GM18526 (cell line): ENCODE results near the gene SLC2A1.

Source experiments
- POLR2A ChIP-seq: IDR thresholded peaks from 3 replicates; pipeline ENCODE4 v1.6.1; 2011; ENCODE audit not compliant: insufficient read length; ENCODE audit errors: extremely low read depth

SLC2A1 gene

GRCh38 chr1:42990757-42991346 lies 32.2 kb upstream of the SLC2A1 start:
- TF ChIP-seq POLR2A, result no peak

DNA sequence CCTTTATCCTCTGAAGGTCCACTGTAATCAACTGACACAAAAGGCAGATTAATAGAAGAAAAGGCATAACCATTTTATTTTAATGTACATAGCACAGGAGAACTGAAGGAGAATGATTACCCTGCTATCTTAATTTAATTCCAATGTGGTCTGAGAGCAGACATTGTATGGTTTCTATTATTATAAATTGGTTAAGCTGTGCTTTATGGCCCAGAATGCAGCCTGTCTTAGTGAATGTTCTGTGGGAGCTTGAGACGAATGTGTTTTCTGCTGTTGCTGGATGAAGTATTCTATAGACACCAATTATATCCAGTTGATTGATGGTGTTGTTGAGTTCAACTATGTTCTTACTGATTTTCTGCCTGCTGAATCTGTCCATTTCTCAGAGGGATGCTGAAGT lies 25.0 kb upstream of the SLC2A1 start:
- no peak for TF ChIP-seq POLR2A

- no peak for TF ChIP-seq POLR2A
Measured at GRCh38 chr1:42983253-42983652, 24.6 kb upstream of the SLC2A1 start.

DNA sequence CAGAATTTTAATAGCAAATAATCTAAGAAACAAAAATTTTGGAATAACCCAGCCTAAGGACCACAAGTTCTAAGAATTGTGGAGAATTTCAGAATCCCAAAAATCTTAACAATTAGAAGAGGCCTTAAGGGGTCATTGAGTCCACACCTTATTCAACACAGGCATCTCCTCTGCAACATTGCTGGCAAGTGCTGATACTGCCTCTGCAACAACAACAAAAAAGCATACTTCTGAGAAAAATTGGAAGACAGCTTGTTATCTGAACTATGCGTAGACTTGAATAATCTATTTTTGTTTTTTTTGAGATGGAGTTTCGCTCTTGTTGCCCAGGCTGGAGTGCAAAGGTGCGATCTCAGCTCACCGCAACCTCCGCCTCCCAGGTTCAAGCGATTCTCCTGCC lies 24.0 kb upstream of the SLC2A1 start:
- no peak for TF ChIP-seq POLR2A

GRCh38 chr1:42981871-42982270 lies 23.2 kb upstream of the SLC2A1 start:
- TF ChIP-seq POLR2A, result no peak

DNA sequence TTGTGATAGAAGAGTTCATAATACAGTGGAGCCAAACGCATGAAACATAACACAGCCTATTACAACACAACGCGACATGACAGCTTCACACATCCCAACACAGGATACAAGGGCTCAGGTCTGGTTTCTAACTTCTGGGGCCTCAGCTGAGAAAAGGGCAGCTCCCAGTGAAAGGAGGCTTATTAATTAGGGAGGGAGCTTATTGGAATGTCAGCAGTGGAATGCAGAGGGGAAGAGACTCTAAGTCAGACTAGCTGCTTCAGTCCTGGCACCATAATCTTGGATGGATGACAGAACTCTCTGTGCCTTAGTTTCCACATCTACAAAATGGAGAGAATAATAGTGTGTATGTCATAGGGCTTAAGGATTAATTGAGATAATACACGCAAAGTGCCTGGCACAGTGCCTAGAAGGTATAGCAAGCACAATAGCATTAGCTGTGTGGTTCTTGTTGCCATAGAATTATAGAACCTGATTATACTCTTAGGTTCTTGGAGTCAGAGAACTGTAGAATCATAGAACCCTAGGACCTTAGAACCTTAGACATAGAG lies 22.7 kb upstream of the SLC2A1 start:
- TF ChIP-seq POLR2A, result no peak

DNA sequence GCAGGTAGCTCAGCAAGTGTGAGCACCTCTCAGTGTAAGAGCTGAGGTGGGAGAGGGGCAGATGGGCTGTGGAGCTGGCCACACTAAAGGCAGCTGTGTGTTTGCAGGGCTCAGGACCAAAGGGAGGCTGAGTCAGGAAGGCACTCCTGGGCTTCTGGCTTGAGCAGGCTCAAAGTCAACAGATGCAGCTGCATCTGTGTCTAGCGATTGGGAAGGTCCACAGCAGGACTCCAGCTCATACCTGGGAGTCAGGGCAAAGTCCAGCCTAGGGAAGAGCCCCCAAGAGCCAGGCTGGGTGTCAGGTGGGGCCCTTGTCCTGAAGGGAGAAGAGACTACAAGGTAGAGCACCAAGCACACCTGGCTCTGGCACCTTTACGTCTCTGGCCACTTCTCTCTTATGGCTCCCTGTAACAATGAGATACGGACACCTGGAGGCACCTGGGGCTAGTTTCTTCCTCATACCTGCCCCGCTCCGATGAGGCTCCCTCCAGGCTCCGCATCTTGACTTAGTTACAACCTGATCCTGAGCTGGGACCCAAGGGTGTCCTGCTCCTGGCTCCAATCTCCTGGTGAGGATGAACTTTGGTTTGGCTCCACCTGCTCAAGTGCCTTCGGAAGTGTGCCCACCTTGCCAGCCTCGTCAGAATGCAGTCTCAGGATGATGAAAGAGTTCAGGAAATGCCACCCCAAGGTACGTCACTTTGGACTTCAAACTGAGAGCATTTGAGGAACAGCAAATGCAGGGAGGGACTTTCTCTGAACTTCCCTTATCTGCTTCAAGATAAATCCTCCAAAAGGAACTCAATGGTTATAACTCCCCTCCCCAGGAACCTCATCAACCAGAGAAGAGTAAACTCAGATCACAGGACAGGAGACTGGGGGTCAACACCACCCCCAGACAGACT lies 21.5 kb upstream of the SLC2A1 start:
- no peak for TF ChIP-seq POLR2A

GRCh38 chr1:42979036-42979430 lies 20.4 kb upstream of the SLC2A1 start:
- TF ChIP-seq POLR2A, result no peak

DNA sequence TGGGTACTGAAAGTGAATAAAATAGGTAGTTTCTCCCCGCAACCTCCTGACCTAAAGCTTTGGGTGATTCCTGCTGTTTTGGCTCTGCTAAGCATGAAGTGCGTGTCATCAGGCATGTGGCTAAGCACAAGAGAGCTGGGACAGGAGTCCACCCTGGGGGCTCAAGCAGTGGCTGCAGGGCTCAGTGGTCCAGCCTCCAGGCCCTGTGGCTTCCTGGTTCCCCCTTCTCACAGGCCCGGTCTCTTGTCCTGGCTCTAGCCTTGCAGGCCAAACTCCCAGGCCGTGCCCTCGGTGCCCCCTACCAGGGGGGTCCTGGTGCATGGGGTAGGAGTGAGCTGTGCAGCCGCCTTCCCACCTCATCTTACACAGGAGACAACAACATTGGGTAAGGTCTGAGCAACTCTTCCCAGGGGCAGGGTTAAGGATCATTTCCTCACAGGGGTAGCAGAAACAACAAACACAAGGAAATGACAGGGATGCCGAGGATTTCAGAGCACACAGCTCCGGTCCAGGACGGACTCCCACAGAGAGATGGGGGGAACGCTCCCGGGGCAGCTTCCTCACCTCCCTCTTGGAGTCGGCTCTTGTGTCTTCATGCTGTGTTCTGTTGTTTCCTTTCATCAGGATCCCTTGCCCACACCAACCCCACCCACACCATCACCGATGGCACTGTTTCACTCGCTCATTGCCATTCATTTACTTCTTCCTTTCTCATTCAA lies 19.8 kb upstream of the SLC2A1 start:
- TF ChIP-seq POLR2A, result no peak

DNA sequence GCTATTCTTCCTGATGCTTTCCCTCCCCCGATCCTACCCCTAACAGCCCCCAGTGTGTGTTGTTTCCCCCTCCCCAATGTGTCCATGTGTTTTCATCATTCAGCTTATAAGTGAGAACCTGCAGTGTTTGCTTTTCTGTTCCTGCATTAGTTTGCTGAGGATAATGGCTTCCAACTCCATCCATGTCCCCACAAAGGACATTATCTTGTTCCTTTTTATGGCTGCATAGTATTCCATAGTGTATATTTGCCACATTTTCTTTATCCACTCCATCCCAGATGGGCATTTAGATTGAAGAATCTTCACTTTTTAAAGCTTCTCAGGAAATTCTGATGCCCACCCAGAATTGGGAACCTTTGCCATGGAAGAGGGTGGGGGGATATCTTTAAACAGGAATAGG lies 19.0 kb upstream of the SLC2A1 start:
- no peak for TF ChIP-seq POLR2A

DNA sequence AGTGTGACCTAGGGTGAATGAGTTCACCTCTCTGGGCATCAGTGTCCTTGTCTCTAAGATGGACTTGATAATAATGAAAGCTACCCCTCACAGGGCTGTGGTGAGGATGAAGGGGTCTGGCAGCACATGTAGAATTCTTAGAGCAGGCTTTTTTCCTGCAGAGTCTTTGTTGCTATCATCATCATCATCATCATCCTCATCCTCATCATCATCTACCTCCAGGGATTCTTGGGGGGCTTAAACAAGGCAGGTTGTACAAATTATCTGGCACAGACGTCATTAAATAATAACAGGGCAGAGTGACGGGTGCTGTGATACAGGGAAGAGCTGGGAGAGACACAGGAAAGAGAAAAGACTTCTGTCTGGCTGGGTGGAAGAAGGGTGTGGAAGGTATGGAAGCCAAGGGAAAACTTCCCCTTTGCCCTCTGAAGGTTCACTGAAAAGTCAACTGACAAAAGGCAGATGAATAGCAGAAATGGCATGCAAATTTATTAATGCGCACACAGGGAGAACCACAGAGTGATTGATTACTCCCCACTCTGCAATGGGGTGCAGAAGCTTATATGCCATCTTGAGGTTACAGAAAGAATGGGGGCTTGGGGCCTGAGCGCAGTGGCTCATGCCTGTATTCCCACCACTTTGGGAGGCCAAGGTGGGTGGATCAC lies 17.0 kb upstream of the SLC2A1 start:
- no peak for TF ChIP-seq POLR2A

DNA sequence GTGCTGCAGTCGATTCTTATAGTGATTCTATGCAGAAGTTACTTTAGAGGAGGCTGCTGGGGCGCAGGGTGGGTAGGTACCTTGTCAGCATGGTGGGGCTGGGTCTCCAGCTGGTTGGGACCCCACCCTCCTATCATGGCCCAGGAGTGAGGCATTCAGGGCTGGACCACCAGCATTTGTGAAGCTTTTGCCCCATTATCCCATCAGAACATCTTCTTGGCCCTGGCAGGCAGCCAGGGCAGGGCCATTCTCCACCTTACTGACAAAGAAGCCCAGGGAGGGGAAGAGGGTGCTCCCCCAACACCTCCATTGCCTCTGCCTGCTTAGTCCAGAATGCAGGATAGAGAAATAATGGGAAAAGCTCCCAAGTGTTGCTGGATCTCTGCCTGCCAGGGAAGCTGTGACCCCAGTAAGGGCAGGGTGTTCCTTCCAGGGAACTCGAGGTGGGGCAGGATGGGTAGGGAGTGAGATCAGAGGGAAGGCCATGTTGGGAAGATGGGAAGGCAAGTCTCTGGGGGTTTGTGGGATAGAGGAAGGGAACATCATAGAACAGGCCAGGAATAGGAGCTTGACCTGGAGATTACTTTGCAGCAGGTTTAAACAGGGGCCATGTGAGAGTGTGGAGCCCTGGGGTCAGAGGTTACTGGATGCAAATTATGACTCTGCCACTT lies 16.2 kb upstream of the SLC2A1 start:
- TF ChIP-seq POLR2A, result no peak

GRCh38 chr1:42973799-42974198 lies 15.1 kb upstream of the SLC2A1 start:
- TF ChIP-seq POLR2A, result no peak

GRCh38 chr1:42973286-42973685 lies 14.6 kb upstream of the SLC2A1 start:
- TF ChIP-seq POLR2A, result no peak

GRCh38 chr1:42971841-42972291 lies 13.2 kb upstream of the SLC2A1 start:
- TF ChIP-seq POLR2A, result no peak
